Superior temporal gyrus (tissue), 1 donor: Measurements from ENCODE around the gene USH1G.

Source experiments
- DNase-seq: peaks from one replicate; pipeline ENCODE4 v3.0.0-alpha.2; 2016; ENCODE audit errors: extremely low spot score

USH1G gene

GRCh38 chr17:74954115-74954514, 31.1 kb upstream of the USH1G start:
- DNase-seq: no peak

- DNase-seq: no peak
Observed at GRCh38 chr17:74953134-74953687, 30.2 kb upstream of the USH1G start.

DNA sequence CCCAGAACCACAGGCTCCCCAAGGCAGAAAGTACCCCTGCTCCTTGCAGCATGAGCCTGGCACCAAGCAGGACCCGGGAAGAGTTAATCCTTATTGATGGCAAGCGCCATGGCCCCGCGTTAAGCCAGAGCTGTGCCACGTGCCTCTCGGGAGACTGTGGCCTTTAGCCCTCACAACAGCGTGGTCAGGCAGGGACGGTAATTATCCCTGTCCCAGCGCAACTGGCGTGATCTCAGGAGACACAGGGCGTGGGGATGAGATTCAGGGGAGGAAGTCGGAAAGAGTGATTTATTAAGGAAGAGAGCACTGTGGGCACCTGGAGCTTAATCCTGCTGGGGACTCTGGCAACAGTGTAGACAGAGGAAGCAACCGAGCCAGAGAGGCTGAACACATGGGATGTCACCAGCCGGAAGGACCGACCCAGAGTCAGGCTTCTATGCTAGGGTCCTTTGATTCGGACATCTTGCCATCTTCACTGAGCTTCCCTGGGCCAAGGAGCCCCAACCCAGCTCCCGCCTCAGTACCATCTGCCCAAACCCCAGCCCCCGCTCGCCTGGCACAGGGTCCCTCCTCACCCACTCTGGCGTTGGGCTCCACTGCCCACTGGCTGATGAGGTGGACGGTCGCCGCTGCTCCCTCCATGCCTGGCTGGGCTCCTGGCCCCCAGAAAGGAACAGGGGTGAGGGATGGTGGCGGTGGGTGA, 29.5 kb upstream of the USH1G start:
- no peak for DNase-seq

- no peak for DNase-seq
Observed at GRCh38 chr17:74951680-74952421, 28.8 kb upstream of the USH1G start.

DNA sequence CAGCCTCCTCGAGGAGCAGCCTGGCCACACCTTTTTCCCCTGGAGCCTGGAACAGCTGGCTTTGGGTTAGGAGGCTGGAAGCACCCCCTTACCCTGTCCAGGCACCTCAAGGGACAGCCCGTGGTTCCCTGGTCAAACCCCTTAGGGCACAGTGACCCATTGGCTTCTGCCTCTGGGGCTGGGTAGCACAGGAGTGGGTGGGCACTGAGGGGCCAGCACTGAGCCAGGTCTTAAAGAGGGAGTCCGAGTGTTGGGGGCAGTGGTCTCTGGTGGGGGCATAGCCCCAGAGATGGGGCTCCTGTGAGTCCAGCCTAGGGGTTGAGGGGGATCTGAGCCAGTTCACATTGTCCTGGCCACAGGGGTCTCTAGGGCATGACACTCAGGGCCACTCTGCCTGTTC, 28.0 kb upstream of the USH1G start:
- DNase-seq: no peak

DNA sequence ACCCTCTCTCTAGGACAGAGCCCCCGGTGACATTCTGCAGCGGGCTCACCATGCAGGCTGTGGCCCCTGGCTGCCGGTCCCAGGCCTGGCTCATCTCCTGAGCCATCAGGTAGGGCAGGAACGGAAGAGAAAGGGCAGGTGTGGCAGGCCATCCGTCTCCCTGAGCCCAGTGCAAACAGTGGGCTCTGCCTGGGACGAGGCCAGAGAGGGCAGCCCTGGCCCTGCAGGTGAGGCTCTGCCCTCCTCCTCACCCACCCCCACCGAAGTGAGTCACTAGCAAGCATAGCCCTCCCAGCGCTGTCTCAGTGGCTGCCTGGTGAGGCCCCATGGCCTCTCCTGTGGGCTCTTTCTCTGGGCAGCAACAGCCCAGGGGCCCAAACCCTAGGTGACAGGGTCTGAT, 27.2 kb upstream of the USH1G start:
- no peak for DNase-seq

- no peak for DNase-seq
Observed at GRCh38 chr17:74949455-74950115, 26.5 kb upstream of the USH1G start.

DNA sequence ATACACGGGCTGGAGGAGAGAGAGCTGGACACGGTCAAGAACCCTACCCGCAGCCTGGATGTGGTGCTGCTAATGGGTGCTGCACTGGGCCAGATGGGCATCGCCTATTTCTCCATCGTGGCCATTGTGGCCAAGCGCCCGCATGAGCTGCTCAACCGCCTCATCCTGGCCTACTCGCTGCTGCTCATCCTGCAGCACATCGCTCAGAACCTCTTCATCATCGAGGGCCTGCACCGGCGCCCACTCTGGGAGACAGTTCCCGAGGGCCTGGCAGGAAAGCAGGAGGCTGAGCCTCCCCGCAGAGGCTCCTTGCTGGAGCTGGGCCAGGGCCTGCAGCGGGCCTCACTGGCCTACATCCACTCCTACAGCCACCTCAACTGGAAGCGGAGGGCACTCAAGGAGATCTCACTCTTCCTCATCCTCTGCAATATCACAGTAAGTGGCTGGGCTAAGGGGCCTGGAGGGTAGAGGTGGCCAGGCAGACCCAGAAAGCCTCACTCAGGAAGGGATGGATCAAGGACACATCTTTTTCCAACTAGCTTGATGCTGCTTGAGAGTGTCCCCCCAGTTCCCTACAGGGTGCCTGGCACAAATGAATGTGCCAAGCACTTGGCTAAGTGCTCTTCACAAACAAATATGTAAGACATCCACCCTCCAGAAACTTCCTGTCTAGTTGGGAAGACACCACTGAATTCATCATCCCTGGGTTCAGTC, 24.1 kb upstream of the USH1G start:
- no peak for DNase-seq

DNA sequence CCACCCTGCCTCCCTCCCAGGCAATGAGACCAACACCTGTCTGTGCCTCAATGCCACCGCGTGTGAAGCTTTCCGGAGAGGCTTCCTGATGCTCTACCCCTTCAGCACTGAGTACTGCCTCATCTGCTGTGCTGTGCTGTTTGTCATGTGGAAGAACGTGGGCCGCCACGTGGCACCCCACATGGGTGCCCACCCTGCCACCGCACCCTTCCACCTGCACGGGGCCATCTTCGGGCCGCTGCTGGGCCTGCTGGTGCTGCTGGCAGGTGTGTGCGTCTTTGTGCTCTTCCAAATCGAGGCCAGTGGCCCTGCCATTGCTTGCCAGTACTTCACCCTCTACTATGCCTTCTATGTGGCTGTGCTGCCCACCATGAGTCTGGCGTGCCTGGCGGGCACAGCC, 23.6 kb upstream of the USH1G start:
- DNase-seq: no peak

- DNase-seq: no peak
Observed at GRCh38 chr17:74945543-74945942, 22.5 kb upstream of the USH1G start.

DNA sequence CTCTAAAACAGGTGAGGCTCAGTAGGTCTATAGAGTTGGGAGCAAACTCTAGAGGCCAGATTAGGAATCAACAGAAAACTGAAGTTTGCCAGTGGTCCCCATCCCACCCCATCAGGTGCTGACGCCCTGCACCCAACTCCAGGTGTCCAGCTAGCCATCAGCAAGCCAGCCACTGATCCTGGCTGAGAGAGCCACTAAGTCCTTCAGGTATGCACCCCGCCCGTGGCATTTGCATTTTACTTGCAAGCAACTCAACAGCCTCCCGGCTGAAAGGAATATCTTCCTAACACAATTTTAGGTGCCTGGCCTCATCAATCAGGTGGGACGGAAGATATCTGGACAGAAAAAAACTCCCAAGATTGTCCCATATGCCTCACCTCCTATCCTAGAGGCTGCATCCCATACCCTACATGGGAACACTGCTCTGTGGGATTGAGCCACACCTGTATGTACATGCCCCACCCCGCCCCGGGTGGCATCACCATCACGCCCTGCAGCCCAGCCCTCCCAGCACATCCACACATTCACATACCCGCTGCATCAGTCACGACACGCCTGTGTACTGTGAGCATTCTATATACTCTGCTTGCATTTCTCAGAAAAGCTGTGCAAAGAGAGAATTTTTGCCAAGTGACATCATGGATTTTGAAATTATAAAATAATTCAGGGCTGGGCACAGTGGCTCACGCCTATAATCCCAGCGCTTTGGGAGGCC, 20.9 kb upstream of the USH1G start:
- DNase-seq: no peak

GRCh38 chr17:74941128-74941725, 18.2 kb upstream of the USH1G start:
- no peak for DNase-seq

- no peak for DNase-seq
Observed at GRCh38 chr17:74939534-74939933, 16.5 kb upstream of the USH1G start.

- DNase-seq: no peak
Observed at GRCh38 chr17:74938194-74938950, 15.3 kb upstream of the USH1G start.

GRCh38 chr17:74937064-74938051, 14.3 kb upstream of the USH1G start:
- DNase-seq: no peak

- DNase-seq: no peak
Observed at GRCh38 chr17:74936470-74936799, 13.4 kb upstream of the USH1G start.

- no peak for DNase-seq
Observed at GRCh38 chr17:74935585-74936469, 12.8 kb upstream of the USH1G start, which contains the start of gene OTOP3. OTOP3 (plus strand) TSS chr17:74935898; CDS start chr17:74935922, 24 bp downstream.

- DNase-seq: no peak
Observed at GRCh38 chr17:74935048-74935447, 12.0 kb upstream of the USH1G start.
